Peyer's patch (tissue), 4 donors: ENCODE measurements around the gene SEZ6. TPM values are rescaled to one million over a fixed set of nuclear protein-coding genes. Genes with fewer than 3 reads are reported as not detected.
A peak's percentile ranks its signal among the peaks of the same experiment; 100 is the strongest.

Experiments used
- DNase-seq, 3 donors: peaks; one replicate each; pipeline ENCODE4 v3.0.0-alpha.2; 2017 to 2019
- H3K27ac ChIP-seq, 4 donors: fragments of 200-600 bp; sonication (generic); one replicate each; pipeline ENCODE4 v1.5.1; 2016 to 2019
- H3K27me3 ChIP-seq, 2 donors: fragments of 200-600 bp; sonication (generic); one replicate each; pipeline ENCODE4 v1.5.1; 2019
- H3K36me3 ChIP-seq, 3 donors: fragments of 200-600 bp; sonication (generic); one replicate each; pipeline ENCODE4 v1.5.1; 2016 to 2019
- H3K4me1 ChIP-seq, 4 donors: fragments of 200-600 bp; sonication (generic); one replicate each; pipeline ENCODE4 v1.5.1; 2016 to 2019
- H3K4me3 ChIP-seq, 4 donors: fragments of 200-600 bp; sonication (generic); 1 replicate in 3 of 4; 2 replicates in 1 of 4; pipeline ENCODE4 v1.5.1; 2016 to 2019; ENCODE audit warnings: mild to moderate bottlenecking in 1 of 4
- H3K9me3 ChIP-seq, 4 donors: fragments of 200-600 bp; sonication (generic); one replicate each; pipeline ENCODE4 v1.5.1; 2016 to 2019; ENCODE audit warnings: mild to moderate bottlenecking in 1 of 4
- CTCF ChIP-seq, 6 experiments: fragments of 450-650 bp in 4 of 6; fragments of 200-600 bp in 2 of 6; sonication (generic) in 1 of 6; IDR thresholded peaks; one replicate each; pipeline ENCODE4 v1.5.1; 2017 to 2019; ENCODE audit warnings: antibody characterized with exemption in 6 of 6, mild to moderate bottlenecking in 3 of 6, moderate library complexity in 1 of 6
- POLR2A ChIP-seq, 2 donors: fragments of 450-650 bp; IDR thresholded peaks; one replicate each; pipeline ENCODE4 v1.5.1; 2017; ENCODE audit warnings: antibody characterized with exemption in 2 of 2, mild to moderate bottlenecking in 2 of 2, moderate library complexity in 2 of 2
- total RNA-seq, 4 donors: library from RNA; depleted of rRNA; stranded (reverse); fragments of >200 nt; gene quantifications; one replicate each; pipeline ENCODE4 v1.1.0, GENCODE V29; 2016

SEZ6 gene
- total RNA-seq, 4 donors from 2014 or later = 0.66 to 1.1 TPM; not detected in 2

GRCh38 chr17:28985950-28986713 lies 19.7 kb downstream of the SEZ6 start:
- no peak for TF ChIP-seq CTCF (IDR thresholded peaks at IDR 0.05)
- TF ChIP-seq POLR2A (IDR thresholded peaks at IDR 0.05) = no peak
- Histone ChIP-seq H3K9me3 (no peaks in the 10 kb centered on the region), H3K36me3 (no peaks in the 10 kb centered on the region), H3K4me1 (peaks cover 0 to 8% (median 4%) of the 10 kb centered on the region in 4 donors), H3K4me3 (no peak overlapping the region), H3K27me3 (no peaks in the 10 kb centered on the region), H3K27ac (no peak overlapping the region)
- no peak for DNase-seq

- H3K27ac ChIP-seq = peak overlapping the region in 2 of 4 donors; percentile 43 to 67
Measured at GRCh38 chr17:28983286-28984230, 22.3 kb downstream of the SEZ6 start.

GRCh38 chr17:28982131-28982793 lies 23.6 kb downstream of the SEZ6 start:
- no peaks in the 10 kb centered on the region for H3K36me3 ChIP-seq
- H3K4me1 ChIP-seq = peaks cover 0 to 8% (median 4%) of the 10 kb centered on the region in 4 donors
- no peak overlapping the region for H3K4me3 ChIP-seq
- H3K27ac ChIP-seq = peak overlapping the region; percentile 43 to 70 (median 57)
- no peaks in the 10 kb centered on the region for H3K9me3 ChIP-seq
- TF ChIP-seq CTCF (IDR thresholded peaks at IDR 0.05) = no peak
- H3K27me3 ChIP-seq = no peaks in the 10 kb centered on the region
- DNase-seq = peak in 2 of 3 donors; percentile 54 to 67

More at GRCh38 chr17:28983286-28984230, 22.3 kb downstream of the SEZ6 start:
- TF ChIP-seq CTCF (IDR thresholded peaks at IDR 0.05) (no peak), POLR2A (IDR thresholded peaks at IDR 0.05) (no peak)
- Histone ChIP-seq H3K4me1 (peaks cover 0 to 8% (median 4%) of the 10 kb centered on the region in 4 donors), H3K36me3 (no peaks in the 10 kb centered on the region), H3K27me3 (no peaks in the 10 kb centered on the region), H3K4me3 (no peak overlapping the region), H3K9me3 (no peaks in the 10 kb centered on the region)
- no peak for DNase-seq

- Histone ChIP-seq H3K36me3 (no peaks in the 10 kb centered on the region), H3K4me1 (peaks cover 0 to 15% (median 6%) of the 10 kb centered on the region in 4 donors), H3K9me3 (no peaks in the 10 kb centered on the region), H3K27ac (no peak overlapping the region), H3K4me3 (no peak overlapping the region), H3K27me3 (no peaks in the 10 kb centered on the region)
- no peak for TF ChIP-seq POLR2A (IDR thresholded peaks at IDR 0.05)
- DNase-seq = no peak
Measured at GRCh38 chr17:28978356-28978964, 27.4 kb downstream of the SEZ6 start.

GRCh38 chr17:28977659-28978355 lies 28.0 kb downstream of the SEZ6 start:
- H3K4me1 ChIP-seq = peaks cover 0 to 15% (median 3%) of the 10 kb centered on the region in 4 donors
- no peak overlapping the region for H3K27ac ChIP-seq
- no peaks in the 10 kb centered on the region for H3K9me3 ChIP-seq
- no peak overlapping the region for H3K4me3 ChIP-seq
- DNase-seq = no peak
- no peaks in the 10 kb centered on the region for H3K36me3 ChIP-seq
- no peak for TF ChIP-seq POLR2A (IDR thresholded peaks at IDR 0.05)
- TF ChIP-seq CTCF (IDR thresholded peaks at IDR 0.05) = no peak
- no peaks in the 10 kb centered on the region for H3K27me3 ChIP-seq
